K562 (cell line): ENCODE results near the gene AP2A2. TPM values are rescaled to one million over a fixed set of nuclear protein-coding genes. Genes with fewer than 3 reads are reported as not detected.

Experiments
- ADNP ChIP-seq: fragments of 200-800 bp; sonication (Bioruptor generic); IDR thresholded peaks from 2 replicates; pipeline ENCODE4 v1.6.1; 2016; ENCODE audit warnings: missing genetic modification characterization, missing compliant biosample characterization
- ARID4B ChIP-seq: sonication (generic); formaldehyde crosslinking; IDR thresholded peaks from 2 replicates; pipeline ENCODE4 v1.8.0; 2022; ENCODE audit warnings: mild to moderate bottlenecking, missing genetic modification reagents
- ATF7 ChIP-seq: fragments of 450-650 bp; IDR thresholded peaks from 2 replicates; pipeline ENCODE4 v1.7.1; 2014; ENCODE audit warnings: mild to moderate bottlenecking, moderate library complexity
- BRF2 ChIP-seq: IDR thresholded peaks from 3 replicates; pipeline ENCODE4 v1.6.1; 2011; ENCODE audit warnings: borderline replicate concordance, mild to moderate bottlenecking; ENCODE audit not compliant: insufficient read length, insufficient read depth
- CEBPB ChIP-seq: fragments of 450-650 bp; IDR thresholded peaks from 2 replicates; pipeline ENCODE4 v1.6.1; 2016; ENCODE audit warnings: missing genetic modification characterization, missing compliant biosample characterization
- CREM ChIP-seq: IDR thresholded peaks from 2 replicates; pipeline ENCODE4 v1.6.1; 2014; ENCODE audit warnings: antibody characterized with exemption, low read depth
- ESRRB ChIP-seq: fragments of 250-450 bp; sonication (Bioruptor Pico); IDR thresholded peaks from 2 replicates; pipeline ENCODE4 v1.5.0; 2020; ENCODE audit warnings: mild to moderate bottlenecking, moderate library complexity, borderline replicate concordance
- ETS2 ChIP-seq: IDR thresholded peaks from 2 replicates; pipeline ENCODE4 v1.6.1; 2016; ENCODE audit warnings: borderline replicate concordance, missing genetic modification characterization, mild to moderate bottlenecking, moderate library complexity, missing compliant biosample characterization; ENCODE audit not compliant: poor library complexity, severe bottlenecking
- ETV5 ChIP-seq: sonication (generic); formaldehyde crosslinking; IDR thresholded peaks from 2 replicates; pipeline ENCODE4 v1.4.0; 2020; ENCODE audit warnings: low read depth, mild to moderate bottlenecking, missing genetic modification reagents
- MAFK ChIP-seq: IDR thresholded peaks from 2 replicates; pipeline ENCODE4 v1.6.1; 2011; ENCODE audit warnings: low read length, improper control_type of control experiment
- NELFE ChIP-seq: IDR thresholded peaks from 2 replicates; pipeline ENCODE4 v1.6.1; 2011; ENCODE audit warnings: mild to moderate bottlenecking; ENCODE audit not compliant: insufficient read depth, insufficient read length
- NFIX ChIP-seq: fragments of 250-450 bp; sonication (Bioruptor Pico); IDR thresholded peaks from 2 replicates; pipeline ENCODE4 v1.4.0; 2020; ENCODE audit warnings: low read depth, mild to moderate bottlenecking, moderate library complexity
- PREB ChIP-seq: sonication (generic); formaldehyde crosslinking; IDR thresholded peaks from 2 replicates; pipeline ENCODE4 v1.8.1; 2023; ENCODE audit warnings: mild to moderate bottlenecking, missing genetic modification reagents
- RFX5 ChIP-seq: IDR thresholded peaks from 2 replicates; pipeline ENCODE4 v1.6.1; 2011; ENCODE audit warnings: low read depth, mild to moderate bottlenecking, improper control_type of control experiment, low read length
- SMARCE1 ChIP-seq: fragments of 450-650 bp; IDR thresholded peaks from 2 replicates; pipeline ENCODE4 v1.7.1; 2016; ENCODE audit warnings: mild to moderate bottlenecking
- SNAPC5 ChIP-seq: fragments of 250-450 bp; sonication (Bioruptor Pico); IDR thresholded peaks from 2 replicates; pipeline ENCODE4 v1.8.0; 2021; ENCODE audit warnings: moderate library complexity, mild to moderate bottlenecking, inconsistent platforms
- SNIP1 ChIP-seq: fragments of 450-650 bp; IDR thresholded peaks from 2 replicates; pipeline ENCODE4 v1.7.1; 2017; ENCODE audit warnings: low read depth, mild to moderate bottlenecking
- SPI1 ChIP-seq: IDR thresholded peaks from 2 replicates; pipeline ENCODE4 v1.6.1; 2011; ENCODE audit warnings: low read depth, low read length, control low read depth, borderline replicate concordance
- TBP ChIP-seq: optimal IDR thresholded peaks from 2 replicates; pipeline ENCODE3; 2011; ENCODE audit warnings: low read depth, low read length, improper control_type of control experiment
- THRAP3 ChIP-seq: fragments of 450-650 bp; IDR thresholded peaks from 2 replicates; pipeline ENCODE4 v1.6.1; 2016; ENCODE audit warnings: mild to moderate bottlenecking, inconsistent platforms, borderline replicate concordance
- ZBED1 ChIP-seq: IDR thresholded peaks from 2 replicates; pipeline ENCODE4 v1.6.1; 2014
- ZFP30 ChIP-seq: fragments of 250-450 bp; sonication (Bioruptor Pico); IDR thresholded peaks from 2 replicates; pipeline ENCODE4 v1.8.0; 2022; ENCODE audit warnings: moderate library complexity, mild to moderate bottlenecking, inconsistent platforms, borderline replicate concordance
- ZNF75A ChIP-seq: fragments of 450-650 bp; formaldehyde crosslinking; IDR thresholded peaks from 2 replicates; pipeline ENCODE4 v1.4.0; 2020; ENCODE audit warnings: mild to moderate bottlenecking
- ZSCAN29 ChIP-seq: fragments of 450-650 bp; IDR thresholded peaks from 2 replicates; pipeline ENCODE4 v1.6.1; 2017
- ZZZ3 ChIP-seq: fragments of 450-650 bp; IDR thresholded peaks from 2 replicates; pipeline ENCODE4 v1.6.1; 2016; ENCODE audit warnings: antibody characterized with exemption, mild to moderate bottlenecking, moderate library complexity
- polyA plus RNA-seq, 8 experiments: library from polyadenylated mRNA; depleted of rRNA in 4 of 8; stranded (reverse) in 5 of 8; unstranded in 3 of 8; fragments of >200 nt; fragmentation: Nextera tagmentation in 2 of 8; fragmentation: Illumina TruSeq in 1 of 8; extraction: Ambion mirVana in 2 of 8; extraction: Trizol in 1 of 8; gene quantifications; 2 replicates each; pipeline versions ENCODE4 v1.2.1 to v1.2.3, GENCODE V29; 2011 to 2014; ENCODE audit warnings: inconsistent platforms in 1 of 8, missing spikeins in 1 of 8
- total RNA-seq, 7 experiments: library from RNA; depleted of rRNA in 6 of 7; stranded (reverse); fragments of >200 nt in 6 of 7; fragmentation: Illumina TruSeq in 2 of 7; extraction: Trizol in 2 of 7; gene quantifications; 2 replicates each; pipeline versions ENCODE4 v1.2.1 to v1.2.3, GENCODE V29; 2011 to 2021; ENCODE audit warnings: low replicate concordance in 1 of 7

Gene AP2A2
- total and polyA plus RNA-seq, 9 of the 15 experiments (the other 6 are each of a cell fraction or from before 2014, with no cell fraction given): 0.69 to 41.7 (median 15.2) TPM

- no peak for TF ChIP-seq ETV5 (CRISPR knock-in tag)
- no peak for TF ChIP-seq ZFP30 (CRISPR knock-in tag)
- TF ChIP-seq ETS2 (tag): no peak
- TF ChIP-seq ZZZ3: no peak
- no peak for TF ChIP-seq ZBED1
- TF ChIP-seq ZSCAN29: no peak
- TF ChIP-seq THRAP3: no peak
- no peak for TF ChIP-seq SNIP1
- TF ChIP-seq ESRRB (CRISPR knock-in tag): no peak
- no peak for TF ChIP-seq ARID4B (CRISPR knock-in tag)
- TF ChIP-seq SMARCE1: no peak
- TF ChIP-seq PREB (CRISPR knock-in tag): no peak
- no peak for TF ChIP-seq ADNP (tag)
- no peak for TF ChIP-seq SNAPC5 (CRISPR knock-in tag)
- TF ChIP-seq ATF7: no peak
- TF ChIP-seq TBP: no peak
- peak; percentile 20; the same call in 1 of the 2 replicates for TF ChIP-seq MAFK
- TF ChIP-seq NFIX: no peak
- no peak for TF ChIP-seq CEBPB (tag)
- no peak for TF ChIP-seq ZNF75A
- no peak for TF ChIP-seq NELFE
- TF ChIP-seq BRF2: no peak
- no peak for TF ChIP-seq SPI1
- no peak for TF ChIP-seq RFX5
- TF ChIP-seq CREM: no peak
These were observed 12.2 kb downstream of the AP2A2 start (continued) for GRCh38 chr11:937841-938261.
